Aorta (tissue), 5 donors: ENCODE results near the gene SI. TPM values are rescaled to one million over a fixed set of nuclear protein-coding genes. Genes with fewer than 3 reads are reported as not detected.
"Not testable (repeated sequence)": the region's sequence is repeated elsewhere in the genome, so short reads cannot be mapped to it uniquely, and the experiment has no call there.

Experiments
- ATAC-seq: fragments of 200-7000 bp; cut with Tn5 transposase; one replicate; pipeline ENCODE4 v1.9.1; 2022; ENCODE audit warnings: moderate library complexity; ENCODE audit not compliant: low FRiP score
- DNase-seq, 2 donors: peaks; one replicate each; pipeline ENCODE4 v3.0.0-alpha.2; 2020
- H3K27ac ChIP-seq, 2 donors: one replicate each; pipeline ENCODE4 v1.5.1; 2013; ENCODE audit warnings: low read length in 2 of 2, mild to moderate bottlenecking in 2 of 2, moderate library complexity in 2 of 2, control low read depth in 1 of 2, inconsistent platforms in 1 of 2, low read depth in 1 of 2
- H3K27me3 ChIP-seq, 2 donors: one replicate each; pipeline ENCODE4 v1.6.1; 2013; ENCODE audit warnings: control low read depth in 1 of 2, low read length in 1 of 2, mild to moderate bottlenecking in 1 of 2, moderate library complexity in 1 of 2; ENCODE audit not compliant: insufficient read depth in 2 of 2, control insufficient read depth in 1 of 2
- H3K36me3 ChIP-seq, 2 donors: one replicate each; pipeline ENCODE4 v1.6.1; 2013; ENCODE audit warnings: control low read depth in 1 of 2, low read length in 1 of 2, mild to moderate bottlenecking in 1 of 2; ENCODE audit not compliant: insufficient read depth in 2 of 2, control insufficient read depth in 1 of 2
- H3K4me1 ChIP-seq, 2 donors: one replicate each; pipeline ENCODE4 v1.6.1; 2013; ENCODE audit warnings: low read length in 2 of 2, control low read depth in 1 of 2, mild to moderate bottlenecking in 1 of 2, moderate library complexity in 1 of 2; ENCODE audit not compliant: insufficient read depth in 2 of 2, control insufficient read depth in 1 of 2
- H3K4me3 ChIP-seq, 2 donors: one replicate each; pipeline ENCODE4 v1.5.1; 2013; ENCODE audit warnings: low read length in 2 of 2, control low read depth in 1 of 2, mild to moderate bottlenecking in 1 of 2
- H3K9me3 ChIP-seq: one replicate; pipeline ENCODE4 v1.6.1; 2013; ENCODE audit warnings: mild to moderate bottlenecking, low read length; ENCODE audit not compliant: control insufficient read depth
- WGBS, 2 donors: extraction: QIAGEN DNeasy Blood & Tissue Kit; methylation state at CpG; one replicate each; pipeline ENCODE4 v1.1.7; 2013; 5-methylcytosine and 5-hydroxymethylcytosine counted together
- intact Hi-C, 2 donors: fragments of 100-400 bp; cut with DNase I; formaldehyde crosslinking; loops; one replicate each; pipeline versions ENCODE4 v1.14.2 to v1.15.0; 2022
- polyA plus RNA-seq, 2 donors: library from polyadenylated mRNA; stranded (reverse); fragments of 200-250 nt; gene quantifications; one replicate each; pipeline ENCODE4 v1.2.3, GENCODE V29; 2013
- total RNA-seq, 2 donors: library from RNA; stranded (reverse); fragmentation: NEBNext Ultra II Directional; extraction: Animal tissue kit (Norgen Biotek cat#: 25700); gene quantifications; one replicate each; pipeline ENCODE4 v1.2.1, GENCODE V29; 2021
- donor health status: healthy with polysubstance abuse.
- donor health status: Bipolar disorder and iron deficiency.
- donor health status: DM: no; HTN: no; CAD: no.
- donor health status: DM: no; HTN: no; CAD: no.
- donor health status: DM: yes; HTN: yes; CAD: no.

The SI gene
- total and polyA plus RNA-seq, 4 donors: 20.4 TPM; not detected in 3

GRCh38 chr3:165040186-165040585 lies 38.1 kb downstream of the SI start:
- no peaks in the 10 kb centered on the region for H3K9me3 ChIP-seq
- no peak overlapping the region for H3K4me3 ChIP-seq
- H3K4me1 ChIP-seq: no peaks in the 10 kb centered on the region
- intact Hi-C loops: no loop called here
- ATAC-seq (no peak), DNase-seq (no peak)
- H3K36me3 ChIP-seq: no peaks in the 10 kb centered on the region
- no peaks in the 10 kb centered on the region for H3K27me3 ChIP-seq
- 80 to 88% methylated on average over 1 of the region's 1 CpG for WGBS, 2 donors
- H3K27ac ChIP-seq: no peak overlapping the region

- intact Hi-C loops: no loop called here
- Histone ChIP-seq H3K4me1 (no peaks in the 10 kb centered on the region), H3K9me3 (no peaks in the 10 kb centered on the region), H3K36me3 (no peaks in the 10 kb centered on the region), H3K27me3 (no peaks in the 10 kb centered on the region), H3K4me3 (no peak overlapping the region), H3K27ac (no peak overlapping the region)
- no peak for ATAC-seq
- WGBS, 2 donors: 97% methylated on average over 3 of the region's 3 CpGs
- DNase-seq: no peak
Measured at GRCh38 chr3:165011557-165011956, 66.7 kb downstream of the SI start.

GRCh38 chr3:164984947-164985346 lies 93.3 kb downstream of the SI start:
- no peak overlapping the region for H3K4me3 ChIP-seq
- ATAC-seq (no peak), DNase-seq (no peak)
- 87 to 89% methylated on average over 1 of the region's 1 CpG for WGBS, 2 donors
- intact Hi-C loops: no loop called here
- no peaks in the 10 kb centered on the region for H3K9me3 ChIP-seq
- H3K4me1 ChIP-seq: no peaks in the 10 kb centered on the region
- no peaks in the 10 kb centered on the region for H3K36me3 ChIP-seq
- no peak overlapping the region for H3K27ac ChIP-seq
- H3K27me3 ChIP-seq: no peaks in the 10 kb centered on the region

- no peaks in the 10 kb centered on the region for H3K27me3 ChIP-seq
- no peak overlapping the region for H3K4me3 ChIP-seq
- WGBS, 2 donors: 79 to 85% methylated on average over 6 of the region's 6 CpGs
- intact Hi-C loops: no loop called here
- no peaks in the 10 kb centered on the region for H3K4me1 ChIP-seq
- ATAC-seq (no peak), DNase-seq (no peak)
- H3K27ac ChIP-seq: no peak overlapping the region
- H3K36me3 ChIP-seq: no peaks in the 10 kb centered on the region
- H3K9me3 ChIP-seq: no peaks in the 10 kb centered on the region
Measured at GRCh38 chr3:164962610-164963009, 115.7 kb downstream of the SI start.

- Histone ChIP-seq H3K9me3 (no peaks in the 10 kb centered on the region), H3K36me3 (no peaks in the 10 kb centered on the region), H3K27ac (no peak overlapping the region), H3K4me1 (no peaks in the 10 kb centered on the region), H3K27me3 (no peaks in the 10 kb centered on the region), H3K4me3 (no peak overlapping the region)
- intact Hi-C loops: no loop called here
- 86% methylated on average over 3 of the region's 3 CpGs for WGBS, 2 donors
- ATAC-seq (no peak), DNase-seq (no peak)
Measured at GRCh38 chr3:164952966-164953365, 125.3 kb downstream of the SI start.

- DNase-seq, H3K4me3 ChIP-seq, intact Hi-C loops, ATAC-seq, H3K9me3 ChIP-seq, H3K4me1 ChIP-seq, H3K27ac ChIP-seq, H3K36me3 ChIP-seq, H3K27me3 ChIP-seq: not testable (repeated sequence)
- whole genome bisulfite sequencing, 2 donors: 92 to 93% methylated on average over 7 of the region's 7 CpGs
Measured at GRCh38 chr3:164951403-164951802, 126.9 kb downstream of the SI start.

- DNase-seq (no peak), ATAC-seq (no peak)
- Histone ChIP-seq H3K36me3 (no peaks in the 10 kb centered on the region), H3K27me3 (no peaks in the 10 kb centered on the region), H3K4me3 (no peak overlapping the region), H3K4me1 (no peaks in the 10 kb centered on the region), H3K9me3 (no peaks in the 10 kb centered on the region), H3K27ac (no peak overlapping the region)
- WGBS, 2 donors: 43 to 67% methylated on average over 1 of the region's 1 CpG
- intact Hi-C loops: no loop called here
Measured at GRCh38 chr3:164940745-164941144, 137.6 kb downstream of the SI start.

GRCh38 chr3:164929642-164930041 lies 148.7 kb downstream of the SI start:
- intact Hi-C loops: no loop called here
- H3K4me1 ChIP-seq: no peaks in the 10 kb centered on the region
- DNase-seq: no peak
- no peaks in the 10 kb centered on the region for H3K27me3 ChIP-seq
- H3K4me3 ChIP-seq: no peak overlapping the region
- ATAC-seq: no peak
- 72 to 83% methylated on average over 2 of the region's 2 CpGs for WGBS, 2 donors
- H3K27ac ChIP-seq: no peak overlapping the region
- H3K36me3 ChIP-seq: no peaks in the 10 kb centered on the region
- peaks cover 5% of the 10 kb centered on the region for H3K9me3 ChIP-seq
